Testis (tissue), 2 donors: ENCODE results near the gene GJD4.

Experiments
- CTCF ChIP-seq, 3 experiments: fragments of 450-650 bp in 2 of 3; fragments of 200-600 bp in 1 of 3; sonication (generic) in 1 of 3; IDR thresholded peaks; one replicate each; pipeline ENCODE4 v1.5.1; 2016 to 2019; ENCODE audit warnings: antibody characterized with exemption in 3 of 3, mild to moderate bottlenecking in 2 of 3, moderate library complexity in 1 of 3
- POLR2A ChIP-seq: fragments of 450-650 bp; IDR thresholded peaks from one replicate; pipeline ENCODE4 v1.6.1; 2017; ENCODE audit warnings: antibody characterized with exemption, mild to moderate bottlenecking, moderate library complexity

- TF ChIP-seq CTCF (IDR thresholded peaks at IDR 0.05), result no peak
- no peak for TF ChIP-seq POLR2A
Measured at GRCh38 chr10:35592441-35592840, 12.7 kb upstream of the GJD4 start.
